HepG2 (cell line): ENCODE results near the gene ST6GALNAC2. TPM values are rescaled to one million over a fixed set of nuclear protein-coding genes. Genes with fewer than 3 reads are reported as not detected.
A peak's percentile ranks its signal among the peaks of the same experiment; 100 is the strongest.

Source experiments
- ATF5 ChIP-seq: sonication (generic); formaldehyde crosslinking; IDR thresholded peaks from 2 replicates; pipeline ENCODE4 v1.4.0; 2020; ENCODE audit warnings: mild to moderate bottlenecking, low read depth, missing genetic modification reagents
- CAMTA2 ChIP-seq: sonication (generic); formaldehyde crosslinking; IDR thresholded peaks from 2 replicates; pipeline ENCODE4 v1.4.0; 2020; ENCODE audit warnings: mild to moderate bottlenecking, missing genetic modification reagents, borderline replicate concordance
- DMAP1 ChIP-seq: IDR thresholded peaks from 2 replicates; pipeline ENCODE4 v1.6.1; 2016
- DMTF1 ChIP-seq: sonication (generic); formaldehyde crosslinking; IDR thresholded peaks from 2 replicates; pipeline ENCODE4 v1.4.0; 2020; ENCODE audit warnings: mild to moderate bottlenecking, missing genetic modification reagents
- HIC2 ChIP-seq: sonication (generic); formaldehyde crosslinking; IDR thresholded peaks from 2 replicates; pipeline ENCODE4 v1.9.0; 2022; ENCODE audit warnings: low read depth, missing genetic modification reagents
- KDM3A ChIP-seq: IDR thresholded peaks from 2 replicates; pipeline ENCODE4 v1.6.1; 2018; ENCODE audit warnings: low read depth, missing compliant biosample characterization
- KDM5B ChIP-seq: sonication (generic); formaldehyde crosslinking; IDR thresholded peaks from 2 replicates; pipeline ENCODE4 v1.4.0; 2020; ENCODE audit warnings: missing genetic modification reagents, mild to moderate bottlenecking, borderline replicate concordance
- NKX3-1 ChIP-seq: sonication (generic); formaldehyde crosslinking; IDR thresholded peaks from 2 replicates; pipeline ENCODE4 v1.5.0; 2020; ENCODE audit warnings: missing genetic modification reagents
- RBAK ChIP-seq: sonication (generic); formaldehyde crosslinking; IDR thresholded peaks from 2 replicates; pipeline ENCODE4 v1.5.1; 2020; ENCODE audit warnings: mild to moderate bottlenecking, missing genetic modification reagents
- SMARCC2 ChIP-seq: fragments of 450-650 bp; IDR thresholded peaks from 2 replicates; pipeline ENCODE4 v1.6.1; 2017; ENCODE audit warnings: antibody characterized with exemption, mild to moderate bottlenecking
- TBL1XR1 ChIP-seq: fragments of 150-350 bp; IDR thresholded peaks from 2 replicates; pipeline ENCODE4 v1.6.1; 2014; ENCODE audit warnings: borderline replicate concordance, low read length; ENCODE audit not compliant: partially characterized antibody
- THAP9 ChIP-seq: sonication (generic); formaldehyde crosslinking; IDR thresholded peaks from 2 replicates; pipeline ENCODE4; 2020; ENCODE audit warnings: missing genetic modification reagents, mild to moderate bottlenecking, borderline replicate concordance
- TIGD3 ChIP-seq: sonication (generic); formaldehyde crosslinking; IDR thresholded peaks from 2 replicates; pipeline ENCODE4 v1.5.1; 2020; ENCODE audit warnings: mild to moderate bottlenecking, missing genetic modification reagents, borderline replicate concordance
- ZBTB43 ChIP-seq: sonication (generic); formaldehyde crosslinking; conservative IDR thresholded peaks from 2 replicates; pipeline ENCODE4 v1.4.0; 2020; ENCODE audit warnings: missing genetic modification reagents
- ZBTB8A ChIP-seq: sonication (generic); formaldehyde crosslinking; IDR thresholded peaks from 2 replicates; pipeline ENCODE4 v1.4.0; 2020; ENCODE audit warnings: mild to moderate bottlenecking, low read depth, missing genetic modification reagents, borderline replicate concordance
- ZFX ChIP-seq: sonication (generic); formaldehyde crosslinking; IDR thresholded peaks from 2 replicates; pipeline ENCODE4 v1.4.0; 2020; ENCODE audit warnings: mild to moderate bottlenecking, low read depth, missing genetic modification reagents, moderate library complexity
- ZNF33A ChIP-seq: sonication (generic); formaldehyde crosslinking; IDR thresholded peaks from 2 replicates; pipeline ENCODE4 v1.5.1; 2020; ENCODE audit warnings: missing genetic modification reagents, mild to moderate bottlenecking, moderate library complexity, borderline replicate concordance
- ZNF782 ChIP-seq: sonication (generic); formaldehyde crosslinking; IDR thresholded peaks from 2 replicates; pipeline ENCODE4 v1.4.0; 2020; ENCODE audit warnings: missing genetic modification reagents, mild to moderate bottlenecking, borderline replicate concordance
- polyA plus RNA-seq, 8 experiments: library from polyadenylated mRNA; depleted of rRNA in 3 of 8; stranded (reverse) in 7 of 8; unstranded in 1 of 8; fragments of >200 nt; fragmentation: Illumina TruSeq in 4 of 8; extraction: Trizol in 4 of 8; gene quantifications; 2 replicates each; pipeline versions ENCODE4 v1.2.1 to v1.2.3, GENCODE V29; 2011 to 2016; ENCODE audit warnings: low read depth in 4 of 8, missing spikeins in 1 of 8, mixed read lengths in 1 of 8; ENCODE audit not compliant: insufficient read depth in 1 of 8
- total RNA-seq, 5 experiments: library from RNA; depleted of rRNA; stranded (reverse); fragments of >200 nt; fragmentation: Illumina TruSeq; extraction: Trizol; gene quantifications; 2 replicates each; pipeline ENCODE4 v1.2.3, GENCODE V29; 2016; ENCODE audit warnings: low read depth in 1 of 5

Gene ST6GALNAC2
- total and polyA plus RNA-seq, 2 of the 13 experiments (the other 11 are each of a cell fraction or from before 2014, with no cell fraction given) = 0.12 to 0.49 TPM

- TF ChIP-seq DMAP1 = no peak
- TF ChIP-seq HIC2 (CRISPR knock-in tag) = peak; percentile 28; the same call in 1 of the 2 replicates
- TF ChIP-seq THAP9 = 0 out of 2 replicates have a peak, but pooled peaks have one; percentile 45
- TF ChIP-seq ZFX (CRISPR knock-in tag) = no peak; the same call in 1 of the 2 replicates
- TF ChIP-seq TIGD3 (CRISPR knock-in tag) = no peak
- TF ChIP-seq RBAK (CRISPR knock-in tag) = no peak
- 0 out of 2 replicates have a peak, but pooled peaks have one; percentile 27 for TF ChIP-seq KDM3A (CRISPR knock-in tag)
- TF ChIP-seq ZBTB43 (CRISPR knock-in tag) = no peak
- no peak for TF ChIP-seq DMTF1 (CRISPR knock-in tag)
- no peak for TF ChIP-seq NKX3-1 (CRISPR knock-in tag)
- TF ChIP-seq ZNF782 (CRISPR knock-in tag) = no peak
- no peak for TF ChIP-seq TBL1XR1
- TF ChIP-seq CAMTA2 (CRISPR knock-in tag) = no peak
- no peak for TF ChIP-seq SMARCC2
- TF ChIP-seq KDM5B (CRISPR knock-in tag) = peak; percentile 39; the same call in 1 of the 2 replicates
- TF ChIP-seq ZBTB8A (CRISPR knock-in tag) = no peak
- no peak for TF ChIP-seq ZNF33A
- TF ChIP-seq ATF5 (CRISPR knock-in tag) = no peak
Measured at GRCh38 chr17:76527430-76528111, 58.1 kb downstream of the ST6GALNAC2 start (continued).
